HL-60/S4 (cell line): ENCODE results near the gene CCDC18.

Experiments
- in situ Hi-C: fragments of 300-500 bp; cut with MboI; formaldehyde crosslinking; loops from 2 replicates; pipeline ENCODE4 v1.14.3; 2022; ENCODE audit warnings: low sequenced_read_pairs

The CCDC18 gene

DNA sequence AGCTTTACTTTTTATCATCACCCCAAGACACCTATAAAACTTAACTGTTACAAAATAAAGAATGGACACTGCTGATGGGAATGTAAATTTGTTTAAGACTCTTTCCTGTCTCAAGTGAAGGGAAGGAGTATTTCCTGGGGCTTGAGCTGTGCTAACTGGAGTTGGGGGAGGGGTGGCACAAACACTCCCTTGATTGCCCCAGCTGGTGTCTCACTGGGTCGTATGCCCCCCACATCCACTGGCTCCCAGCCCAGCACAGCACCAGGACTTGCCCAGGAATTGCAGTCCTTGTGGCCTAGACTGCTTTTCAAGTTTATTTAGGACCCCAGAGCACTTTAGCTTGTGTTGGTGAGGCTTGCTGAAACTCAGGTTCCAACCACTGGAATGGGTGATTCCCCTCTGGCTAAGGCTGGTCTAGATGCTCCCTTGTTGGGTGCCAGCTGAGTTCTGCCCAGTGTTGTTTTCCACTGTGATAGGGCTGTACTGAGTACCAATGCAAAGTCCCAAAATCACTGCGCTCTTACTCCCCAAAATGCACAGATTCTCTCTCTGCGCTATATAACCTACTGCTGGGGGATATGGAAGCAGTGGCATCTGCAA lies 116.1 kb downstream of the CCDC18 start:
- in situ Hi-C loops, result no loop called here

DNA sequence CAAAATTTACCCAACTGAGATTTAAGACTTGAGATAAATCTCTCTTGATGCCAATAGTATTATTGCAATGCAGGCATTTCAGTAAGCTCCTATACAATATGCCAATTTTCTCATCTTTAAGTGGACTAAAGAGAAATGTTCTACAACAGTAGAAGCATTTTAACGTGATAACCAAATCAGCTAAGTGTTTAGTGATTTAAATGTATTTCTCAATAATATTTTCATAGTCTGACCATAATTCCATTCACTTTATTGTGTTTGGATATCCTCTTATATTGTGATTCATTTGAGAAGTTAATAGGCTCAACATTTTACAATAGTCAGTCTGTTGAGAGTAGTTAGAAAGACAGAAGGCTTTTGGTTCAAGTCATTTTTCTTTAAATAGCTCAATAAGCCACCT lies 120.6 kb downstream of the CCDC18 start:
- in situ Hi-C loops, result loop anchor here (10.0 to 25.0 kb wide), 2 partner anchors 324 to 536 kb away; no protein-coding TSS in a partner anchor

DNA sequence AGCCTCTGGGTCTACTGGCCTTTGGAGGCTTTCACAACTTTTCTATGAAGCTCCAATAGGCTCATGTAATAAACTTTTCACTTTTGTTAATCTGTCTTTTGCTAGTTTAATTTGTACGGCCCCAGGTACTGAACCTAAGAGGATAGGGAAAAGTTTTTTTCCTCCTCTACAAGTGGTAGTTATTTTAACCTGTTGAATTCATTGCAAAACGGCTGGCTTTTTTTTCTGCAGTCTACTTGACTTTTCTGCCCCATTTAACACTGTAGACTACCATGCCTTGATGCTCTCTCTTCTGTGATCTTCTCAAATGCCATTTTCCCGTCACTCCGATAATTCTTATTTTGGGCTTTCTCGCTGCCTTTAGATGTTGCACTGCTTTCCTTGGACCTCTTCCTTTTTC lies 121.6 kb downstream of the CCDC18 start:
- in situ Hi-C loops, result loop anchor here (10.0 to 25.0 kb wide), 2 partner anchors 323 to 535 kb away; no protein-coding TSS in a partner anchor

- in situ Hi-C loops, result loop anchor here (10.0 to 25.0 kb wide), 2 partner anchors 320 to 533 kb away; no protein-coding TSS in a partner anchor
Observed at GRCh38 chr1:93304716-93305138, 124.2 kb downstream of the CCDC18 start.

DNA sequence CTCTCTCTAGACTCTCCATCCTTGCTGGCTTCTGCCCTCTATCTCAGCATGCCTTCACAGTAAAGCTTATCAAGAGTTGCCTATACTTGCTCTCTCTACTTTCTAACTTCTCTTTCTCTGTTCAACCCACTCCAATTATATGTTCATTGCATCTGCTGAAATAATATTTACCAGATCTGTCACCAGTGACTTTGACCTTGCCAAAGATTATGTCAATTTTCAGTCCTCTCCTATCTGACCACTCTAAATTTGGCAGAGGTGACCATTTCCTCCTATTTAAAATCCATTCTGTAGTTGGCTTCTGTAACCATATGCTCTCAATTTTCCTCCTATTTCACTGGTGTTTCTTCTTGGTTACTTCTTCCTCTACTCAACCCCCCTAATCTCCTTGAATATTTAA lies 126.4 kb downstream of the CCDC18 start:
- in situ Hi-C loops, result loop anchor here (10.0 to 25.0 kb wide), 2 partner anchors 318 to 530 kb away; no protein-coding TSS in a partner anchor

DNA sequence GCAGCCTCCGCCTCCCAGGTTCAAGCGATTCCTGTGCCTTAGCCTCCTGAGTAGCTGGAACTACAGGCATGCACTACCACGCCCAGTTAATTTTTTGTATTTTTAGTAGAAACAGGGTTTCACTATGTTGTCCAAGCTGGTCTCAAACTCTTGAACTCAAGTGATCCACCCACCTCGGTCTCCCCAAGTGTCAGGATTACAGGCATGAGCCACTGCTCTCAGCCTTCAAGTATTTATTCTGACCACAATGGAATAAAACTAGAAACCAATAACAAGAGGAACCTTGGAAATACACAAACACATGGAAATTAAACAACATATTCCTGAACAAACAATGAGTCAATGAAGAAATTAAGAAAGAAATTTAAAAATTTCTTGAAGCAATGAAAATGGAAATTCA lies 132.5 kb downstream of the CCDC18 start:
- in situ Hi-C loops, result loop anchor here (10.0 to 25.0 kb wide), 2 partner anchors 112 to 524 kb away; no protein-coding TSS in a partner anchor

- in situ Hi-C loops, result loop anchor here (10.0 to 25.0 kb wide), 2 partner anchors 108 to 520 kb away; no protein-coding TSS in a partner anchor
Observed at GRCh38 chr1:93317207-93317606, 136.7 kb downstream of the CCDC18 start.

DNA sequence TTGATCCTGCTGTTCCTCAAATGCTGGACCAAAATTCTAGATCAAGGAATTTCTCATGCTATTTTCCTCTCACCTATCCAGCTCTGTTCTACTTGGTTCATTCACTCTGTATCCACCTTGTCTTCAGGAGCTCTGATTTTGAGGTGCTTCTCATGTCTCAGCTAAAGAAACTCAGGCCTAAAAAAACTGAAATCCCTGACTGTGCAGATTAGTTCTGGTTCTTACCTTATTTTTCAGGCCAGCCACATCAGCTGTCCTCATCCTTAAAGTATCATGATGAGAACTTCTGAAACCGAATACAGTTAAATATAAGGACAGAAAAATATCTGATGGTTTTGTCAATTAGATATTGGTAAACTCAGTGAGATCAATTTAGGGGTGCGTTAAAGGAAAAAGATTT lies 137.4 kb downstream of the CCDC18 start:
- in situ Hi-C loops, result loop anchor here (10.0 to 25.0 kb wide), 2 partner anchors 107 to 519 kb away; no protein-coding TSS in a partner anchor

DNA sequence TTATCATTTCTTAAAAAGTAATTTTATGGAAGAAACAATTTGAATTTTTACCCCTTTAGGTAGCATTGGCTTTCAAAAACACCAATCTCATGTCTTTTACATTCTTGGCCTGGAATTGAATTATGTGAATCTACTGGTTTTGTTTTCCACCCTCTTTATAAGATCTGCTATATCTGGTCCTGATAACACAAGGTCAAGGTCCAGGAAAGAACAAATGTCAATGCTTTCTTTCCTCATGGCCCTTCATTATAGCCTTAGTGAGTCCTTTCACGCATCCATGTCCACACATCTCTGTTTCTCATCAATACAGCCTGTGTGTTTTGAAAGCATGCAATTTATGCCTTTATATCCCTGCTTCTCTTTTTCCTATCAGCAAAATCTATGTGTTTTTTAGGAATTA lies 141.2 kb downstream of the CCDC18 start:
- in situ Hi-C loops, result loop anchor here (25.0 kb wide), 1 partner anchor 516 kb away; no protein-coding TSS in a partner anchor

- in situ Hi-C loops, result loop anchor here (25.0 kb wide), 1 partner anchor 515 kb away; no protein-coding TSS in a partner anchor
Observed at GRCh38 chr1:93322349-93322748, 141.8 kb downstream of the CCDC18 start.

GRCh38 chr1:93323185-93323820 lies 142.8 kb downstream of the CCDC18 start:
- in situ Hi-C loops, result loop anchor here (25.0 kb wide), 1 partner anchor 514 kb away; no protein-coding TSS in a partner anchor

GRCh38 chr1:93324486-93325464 lies 144.3 kb downstream of the CCDC18 start:
- in situ Hi-C loops, result loop anchor here (25.0 kb wide), 1 partner anchor 513 kb away; no protein-coding TSS in a partner anchor
